Naive thymus-derived CD4-positive, alpha-beta T cell (primary cell): ENCODE measurements around the gene FOXS1. TPM values are rescaled to one million over a fixed set of nuclear protein-coding genes. Genes with fewer than 3 reads are reported as not detected.

ENCODE experiments used
- ATAC-seq: fragments of 150-1000 bp; cut with Tn5 transposase; 2 replicates; pipeline ENCODE4 v1.10.0; 2021; ENCODE audit warnings: mild to moderate bottlenecking, moderate library complexity
- CTCF ChIA-PET: fragments of 350-600 bp; sonication (Branson Sonifier 250); formaldehyde crosslinking; loops from one replicate; lab custom pipeline; 2021; ENCODE audit warnings: antibody characterized with exemption; lab: Charles Lee
- POLR2A ChIA-PET: fragments of 350-600 bp; sonication (Branson Sonifier 250); formaldehyde crosslinking; loops from one replicate; lab custom pipeline; 2021; ENCODE audit warnings: antibody characterized with exemption, inconsistent platforms; lab: Charles Lee
- DNase-seq, 9 donors: peaks; one replicate each; pipeline versions ENCODE4 v3.0.0 to v3.0.0-alpha.2; 2020 to 2022; ENCODE audit warnings: mixed read lengths in 1 of 9
- H3K27ac ChIP-seq: one replicate; pipeline ENCODE4 v1.7.0; 2013; ENCODE audit warnings: mild to moderate bottlenecking, low read depth, low read length, moderate library complexity
- H3K27me3 ChIP-seq, 2 donors: one replicate each; pipeline ENCODE4 v1.7.0; 2013; ENCODE audit warnings: low read length in 2 of 2, mild to moderate bottlenecking in 2 of 2, moderate library complexity in 2 of 2; ENCODE audit not compliant: control insufficient read depth in 2 of 2, insufficient read depth in 2 of 2
- H3K36me3 ChIP-seq, 3 experiments: 1 replicate in 2 of 3; 2 replicates in 1 of 3; pipeline ENCODE4 v1.7.0; 2013; ENCODE audit warnings: low read length in 3 of 3, mild to moderate bottlenecking in 3 of 3, moderate library complexity in 1 of 3; ENCODE audit not compliant: insufficient read depth in 3 of 3, control insufficient read depth in 2 of 3
- H3K4me1 ChIP-seq, 2 donors: one replicate each; pipeline ENCODE4 v1.7.0; 2013; ENCODE audit warnings: low read length in 2 of 2, mild to moderate bottlenecking in 2 of 2, moderate library complexity in 1 of 2; ENCODE audit not compliant: control insufficient read depth in 2 of 2, insufficient read depth in 2 of 2
- H3K4me3 ChIP-seq: 2 replicates; pipeline ENCODE4 v1.7.0; 2013; ENCODE audit warnings: mild to moderate bottlenecking, low read length
- H3K9me3 ChIP-seq, 3 experiments: 1 replicate in 2 of 3; 2 replicates in 1 of 3; pipeline ENCODE4 v1.7.0; 2013; ENCODE audit warnings: low read length in 3 of 3; ENCODE audit not compliant: control insufficient read depth in 2 of 3
- H3K27ac Mint-ChIP-seq, 9 donors: one replicate each; pipeline ENCODE4 v1.8.0; 2020 to 2022; ENCODE audit warnings: mixed read lengths in 9 of 9, mild to moderate bottlenecking in 8 of 9, moderate library complexity in 5 of 9, inconsistent platforms in 2 of 9
- H3K27me3 Mint-ChIP-seq, 5 donors: one replicate each; pipeline ENCODE4 v1.8.0; 2021 to 2022; ENCODE audit warnings: mixed read lengths in 5 of 5, mild to moderate bottlenecking in 1 of 5
- H3K36me3 Mint-ChIP-seq, 5 donors: one replicate each; pipeline ENCODE4 v1.8.0; 2020 to 2022; ENCODE audit warnings: mixed read lengths in 5 of 5, mild to moderate bottlenecking in 3 of 5, inconsistent platforms in 1 of 5
- H3K4me1 Mint-ChIP-seq, 7 donors: one replicate each; pipeline ENCODE4 v1.8.0; 2020 to 2022; ENCODE audit warnings: mixed read lengths in 7 of 7, mild to moderate bottlenecking in 3 of 7, inconsistent platforms in 1 of 7
- H3K4me3 Mint-ChIP-seq, 10 donors: one replicate each; pipeline ENCODE4 v1.8.0; 2020 to 2022; ENCODE audit warnings: mild to moderate bottlenecking in 10 of 10, mixed read lengths in 10 of 10, moderate library complexity in 6 of 10, inconsistent platforms in 2 of 10
- H3K9me3 Mint-ChIP-seq, 11 donors: one replicate each; pipeline ENCODE4 v1.8.0; 2020 to 2022; ENCODE audit warnings: mixed read lengths in 11 of 11, mild to moderate bottlenecking in 4 of 11, inconsistent platforms in 1 of 11, moderate library complexity in 1 of 11
- intact Hi-C, 2 donors: fragments of 100-400 bp; cut with micrococcal nuclease; formaldehyde crosslinking; loops; one replicate each; pipeline ENCODE4 v1.15.1; 2023
- polyA plus RNA-seq, 2 donors: library from polyadenylated mRNA; unstranded; fragments of 300-500 nt; fragmentation: Illumina TruSeq; gene quantifications; one replicate each; pipeline ENCODE4 v1.2.3, GENCODE V29; 2021
- total RNA-seq, 6 experiments: library from RNA in 5 of 6; stranded (reverse) in 5 of 6; gene quantifications; 1 replicate in 5 of 6; 2 replicates in 1 of 6; pipeline ENCODE4 v1.2.3 and lab custom pipeline; 2021 to 2026

The FOXS1 gene
- total and polyA plus RNA-seq, 7 experiments from 2014 or later: not detected

DNA sequence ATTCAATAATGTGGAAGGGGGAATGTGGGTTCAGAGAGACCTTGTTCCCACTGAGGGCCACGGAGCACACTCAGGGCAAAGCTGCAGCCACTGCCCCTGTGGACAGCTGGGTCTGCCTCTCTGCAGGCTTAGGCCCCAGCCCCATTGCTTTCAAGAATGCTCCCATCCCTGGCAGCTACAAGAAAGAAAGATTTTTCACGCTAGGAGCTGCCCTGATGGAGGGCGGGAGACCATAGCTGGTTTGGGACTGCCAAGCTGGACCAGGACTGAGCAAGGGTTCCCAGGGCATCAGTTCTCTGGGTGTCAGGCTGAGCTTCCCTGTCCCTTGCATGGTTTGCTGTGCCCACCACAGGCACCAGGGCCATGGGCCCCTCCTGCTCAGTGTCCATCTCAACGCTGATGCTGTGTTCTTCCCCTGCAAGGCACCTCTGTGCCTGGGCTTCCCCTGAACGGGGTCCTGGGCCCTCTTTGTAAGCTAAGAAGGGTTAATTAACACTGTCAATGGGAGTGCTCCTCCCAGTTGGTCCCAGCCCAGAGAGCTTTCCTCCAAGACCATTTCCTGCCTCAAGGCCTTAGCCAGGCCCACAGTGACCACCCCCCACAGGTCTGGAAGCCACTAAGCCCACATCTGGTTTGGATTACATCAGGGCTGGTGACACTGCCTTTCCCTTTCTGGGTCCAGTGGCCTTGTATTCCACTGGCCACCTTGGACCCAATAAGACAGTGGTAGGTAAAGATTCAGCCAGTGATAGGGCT is 8.4 kb downstream of the FOXS1 start:
- H3K4me1 Mint-ChIP-seq: peaks cover 0 to 10% (median 0%) of the 10 kb centered on the region in 7 donors
- intact Hi-C loops: no loop called here
- H3K9me3 Mint-ChIP-seq: no peaks in the 10 kb centered on the region
- no peaks in the 10 kb centered on the region for H3K4me1 ChIP-seq
- no peak overlapping the region for H3K4me3 ChIP-seq
- no peak overlapping the region for H3K27ac Mint-ChIP-seq
- no peaks in the 10 kb centered on the region for H3K36me3 ChIP-seq
- ChIA-PET POLR2A (no interaction called here), CTCF (interaction anchor here (0.6 to 2.1 kb wide), 3 partner anchors 10 to 186 kb away, joined by 3 to 8 read pairs (median 4); no protein-coding TSS in a partner anchor)
- H3K4me3 Mint-ChIP-seq: no peak overlapping the region
- DNase-seq (no peak), ATAC-seq (no peak)
- no peaks in the 10 kb centered on the region for H3K36me3 Mint-ChIP-seq
- H3K27me3 ChIP-seq: no peaks in the 10 kb centered on the region
- peaks cover 0 to 4% (median 0%) of the 10 kb centered on the region in 5 donors for H3K27me3 Mint-ChIP-seq
- no peak overlapping the region for H3K27ac ChIP-seq
- no peaks in the 10 kb centered on the region for H3K9me3 ChIP-seq

GRCh38 chr20:31835977-31836852 is 9.2 kb downstream of the FOXS1 start:
- H3K27me3 Mint-ChIP-seq: peaks cover 0 to 4% (median 0%) of the 10 kb centered on the region in 5 donors
- Histone ChIP-seq H3K4me1 (no peaks in the 10 kb centered on the region), H3K27me3 (no peaks in the 10 kb centered on the region), H3K27ac (no peak overlapping the region), H3K4me3 (no peak overlapping the region), H3K36me3 (no peaks in the 10 kb centered on the region), H3K9me3 (no peaks in the 10 kb centered on the region)
- intact Hi-C loops: no loop called here
- DNase-seq: peak in 1 of 9 donors; percentile 36
- POLR2A ChIA-PET: no interaction called here
- no peak overlapping the region for H3K4me3 Mint-ChIP-seq
- ATAC-seq: peak; percentile 88
- H3K9me3 Mint-ChIP-seq: no peaks in the 10 kb centered on the region
- H3K36me3 Mint-ChIP-seq: no peaks in the 10 kb centered on the region
- CTCF ChIA-PET: interaction anchor here (0.6 kb wide), 1 partner anchor 27 kb away, joined by 3 read pairs; no protein-coding TSS in a partner anchor
- H3K27ac Mint-ChIP-seq: peak overlapping the region in 1 of 9 donors; percentile 18
- H3K4me1 Mint-ChIP-seq: peaks cover 0 to 10% (median 0%) of the 10 kb centered on the region in 7 donors

DNA sequence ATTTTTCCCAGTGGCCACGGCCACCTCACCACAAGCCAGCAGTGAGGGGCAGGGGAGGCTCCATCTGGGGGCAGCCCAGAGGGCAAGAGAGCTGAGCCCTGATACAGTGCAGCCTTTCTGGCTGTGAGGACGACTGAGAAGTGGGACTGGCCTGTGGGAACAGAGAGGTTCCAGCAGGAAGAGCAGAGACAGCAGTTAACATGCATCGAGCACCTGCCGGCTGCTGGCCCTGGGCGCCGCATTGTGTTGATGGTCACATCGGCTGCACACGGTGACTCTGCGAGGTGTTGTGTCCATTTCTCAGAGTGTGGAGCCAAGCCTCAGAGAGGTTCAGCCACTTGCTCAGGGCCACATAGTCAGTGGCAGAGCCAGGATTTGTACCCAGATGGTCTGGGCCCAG is 9.8 kb downstream of the FOXS1 start:
- Histone ChIP-seq H3K27me3 (no peaks in the 10 kb centered on the region), H3K36me3 (no peaks in the 10 kb centered on the region), H3K9me3 (no peaks in the 10 kb centered on the region), H3K4me1 (no peaks in the 10 kb centered on the region), H3K27ac (no peak overlapping the region), H3K4me3 (no peak overlapping the region)
- Mint-ChIP-seq H3K9me3 (no peaks in the 10 kb centered on the region), H3K27me3 (peaks cover 0 to 4% (median 0%) of the 10 kb centered on the region in 5 donors), H3K4me3 (no peak overlapping the region), H3K36me3 (no peaks in the 10 kb centered on the region), H3K27ac (peak overlapping the region in 1 of 9 donors; percentile 18), H3K4me1 (peaks cover 0 to 10% (median 0%) of the 10 kb centered on the region in 7 donors)
- intact Hi-C loops: no loop called here
- POLR2A ChIA-PET: no interaction called here
- no peak for ATAC-seq
- no peak for DNase-seq
- CTCF ChIA-PET: no interaction called here

DNA sequence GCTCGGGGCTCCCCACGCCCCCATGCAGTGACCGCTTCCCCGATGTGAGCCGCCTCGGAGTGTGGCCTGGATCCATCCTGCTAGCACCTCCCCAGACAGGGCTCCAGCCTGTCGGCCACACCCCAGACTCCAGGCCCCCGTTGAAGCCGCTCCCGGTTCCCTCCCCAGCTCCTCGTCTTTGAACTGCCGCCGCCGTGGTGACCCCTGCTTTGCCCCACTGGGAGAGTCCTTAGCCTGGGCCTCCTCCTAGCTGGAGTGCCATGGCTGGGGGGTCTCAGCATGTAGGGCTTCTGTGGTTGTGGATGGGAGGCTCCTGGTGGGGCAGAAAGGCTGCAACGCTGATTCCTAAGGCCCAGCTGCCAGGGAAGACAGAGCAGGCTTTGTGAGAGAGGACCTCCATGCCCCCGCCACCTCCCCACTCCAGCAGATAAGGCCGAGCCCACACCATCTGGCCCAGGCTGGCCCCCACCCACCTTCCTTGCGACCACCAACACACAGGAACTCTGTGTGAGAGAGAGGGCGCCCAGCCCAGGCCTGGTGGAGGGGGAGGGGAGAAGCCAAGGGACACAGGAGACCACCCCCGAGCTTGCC is 11.4 kb downstream of the FOXS1 start:
- no peak for DNase-seq
- Mint-ChIP-seq H3K9me3 (no peaks in the 10 kb centered on the region), H3K27me3 (peaks cover 0 to 4% (median 0%) of the 10 kb centered on the region in 5 donors), H3K4me3 (no peak overlapping the region), H3K4me1 (peaks cover 0 to 10% (median 0%) of the 10 kb centered on the region in 7 donors), H3K27ac (peak overlapping the region in 1 of 9 donors; percentile 4), H3K36me3 (no peaks in the 10 kb centered on the region)
- no peak for ATAC-seq
- POLR2A ChIA-PET: no interaction called here
- intact Hi-C loops: no loop called here
- H3K27me3 ChIP-seq: no peaks in the 10 kb centered on the region
- CTCF ChIA-PET: no interaction called here
- no peak overlapping the region for H3K27ac ChIP-seq
- H3K36me3 ChIP-seq: no peaks in the 10 kb centered on the region
- no peak overlapping the region for H3K4me3 ChIP-seq
- no peaks in the 10 kb centered on the region for H3K9me3 ChIP-seq
- no peaks in the 10 kb centered on the region for H3K4me1 ChIP-seq

DNA sequence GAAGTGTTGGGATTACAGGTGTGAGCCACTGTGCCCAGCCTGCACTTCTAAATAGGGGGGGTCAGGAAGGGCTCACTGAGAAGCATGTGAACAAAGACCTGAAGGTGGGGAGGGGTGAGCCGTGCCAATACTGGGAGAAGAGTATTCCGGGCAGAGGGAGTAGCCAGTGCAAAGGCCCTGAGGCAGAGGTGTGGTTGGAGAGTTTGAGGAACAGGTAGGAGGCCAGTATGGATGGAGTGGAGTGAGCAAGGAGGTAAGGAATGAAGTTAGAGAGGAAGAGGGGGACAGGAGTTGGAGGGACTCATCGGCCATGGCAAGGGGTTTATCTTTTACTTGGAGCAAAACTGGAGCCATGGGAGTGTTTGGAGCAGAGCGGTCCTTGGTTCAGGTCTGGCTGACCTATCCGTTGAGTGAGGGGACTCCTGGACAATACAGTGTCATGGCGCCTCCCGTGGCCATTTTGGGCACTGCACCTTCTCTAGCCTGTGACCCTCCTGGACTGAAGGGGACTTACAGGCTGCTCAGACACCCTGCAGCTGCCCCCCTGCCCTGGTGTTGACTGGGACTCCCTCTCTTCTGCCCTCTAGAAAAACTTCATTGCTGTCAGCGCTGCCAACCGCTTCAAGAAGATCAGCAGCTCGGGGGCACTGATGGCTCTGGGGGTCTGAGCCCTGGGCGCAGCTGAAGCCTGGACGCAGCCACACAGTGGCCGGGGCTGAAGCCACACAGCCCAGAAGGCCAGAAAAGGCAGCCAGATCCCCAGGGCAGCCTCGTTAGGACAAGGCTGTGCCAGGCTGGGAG is 12.1 kb downstream of the FOXS1 start:
- Mint-ChIP-seq H3K27me3 (peaks cover 0 to 4% (median 0%) of the 10 kb centered on the region in 5 donors), H3K27ac (no peak overlapping the region), H3K9me3 (no peaks in the 10 kb centered on the region), H3K4me3 (no peak overlapping the region), H3K36me3 (no peaks in the 10 kb centered on the region), H3K4me1 (peaks cover 0 to 10% (median 0%) of the 10 kb centered on the region in 7 donors)
- DNase-seq (peak in 6 of 9 donors; percentile 17 to 68 (median 27)), ATAC-seq (peak; percentile 48)
- Histone ChIP-seq H3K36me3 (no peaks in the 10 kb centered on the region), H3K4me3 (no peak overlapping the region), H3K9me3 (no peaks in the 10 kb centered on the region), H3K27ac (no peak overlapping the region), H3K27me3 (no peaks in the 10 kb centered on the region), H3K4me1 (no peaks in the 10 kb centered on the region)
- ChIA-PET POLR2A (no interaction called here), CTCF (no interaction called here)
- intact Hi-C loops: no loop called here

- Mint-ChIP-seq H3K36me3 (no peaks in the 10 kb centered on the region), H3K27me3 (peaks cover 0 to 4% (median 0%) of the 10 kb centered on the region in 5 donors), H3K27ac (no peak overlapping the region), H3K4me3 (no peak overlapping the region), H3K4me1 (peaks cover 0 to 10% (median 0%) of the 10 kb centered on the region in 7 donors), H3K9me3 (no peaks in the 10 kb centered on the region)
- intact Hi-C loops: no loop called here
- Histone ChIP-seq H3K4me1 (no peaks in the 10 kb centered on the region), H3K36me3 (no peaks in the 10 kb centered on the region), H3K27ac (no peak overlapping the region), H3K27me3 (no peaks in the 10 kb centered on the region), H3K4me3 (no peak overlapping the region), H3K9me3 (no peaks in the 10 kb centered on the region)
- POLR2A ChIA-PET: no interaction called here
- DNase-seq (no peak), ATAC-seq (no peak)
- CTCF ChIA-PET: no interaction called here
These were observed 13.6 kb downstream of the FOXS1 start for GRCh38 chr20:31831771-31832306.
